Amygdala (tissue), 56 donors: ENCODE results near the gene FADS2.

Experiments used
- DNase-seq, 56 donors: peaks; one replicate each; lab custom pipeline; 2025; lab: John Stamatoyannopoulos, UW

Gene FADS2

DNA sequence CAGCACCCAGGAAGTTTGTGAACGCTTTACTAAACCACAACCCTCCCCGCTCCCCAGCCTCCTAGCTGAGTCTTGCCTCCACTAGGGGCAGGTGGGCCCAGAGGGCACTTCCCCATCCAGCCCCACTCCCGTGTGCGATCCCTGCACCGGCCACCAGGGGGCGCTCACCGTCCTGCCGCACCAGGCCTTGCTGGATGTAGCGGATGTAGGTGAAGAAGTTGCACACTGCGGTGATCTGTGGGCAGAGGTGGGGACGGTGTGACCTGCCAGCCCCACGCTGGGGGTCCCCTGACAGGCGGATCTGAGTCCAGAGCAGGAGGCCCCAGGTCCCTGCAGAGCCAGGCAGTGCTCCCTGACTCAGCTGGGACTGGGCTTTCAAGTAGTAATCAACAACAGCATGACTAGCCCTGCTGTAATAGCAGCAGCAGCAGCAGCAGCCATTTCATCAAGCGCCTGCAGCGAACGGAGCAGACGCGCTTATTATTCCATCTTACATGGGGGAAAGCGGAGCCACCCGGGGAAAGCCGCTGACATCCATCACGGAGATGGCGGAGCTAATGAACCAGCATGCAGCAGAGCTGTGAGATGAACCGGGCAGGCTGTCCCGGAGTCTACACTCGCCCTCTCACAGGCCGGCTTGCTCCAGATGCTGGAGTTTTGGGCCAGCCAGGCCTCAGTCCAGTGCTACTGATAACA is 71.2 kb downstream of the FADS2 start:
- DNase-seq, result peak in 47 of 56 donors; percentile 25 to 86 (median 57)

DNA sequence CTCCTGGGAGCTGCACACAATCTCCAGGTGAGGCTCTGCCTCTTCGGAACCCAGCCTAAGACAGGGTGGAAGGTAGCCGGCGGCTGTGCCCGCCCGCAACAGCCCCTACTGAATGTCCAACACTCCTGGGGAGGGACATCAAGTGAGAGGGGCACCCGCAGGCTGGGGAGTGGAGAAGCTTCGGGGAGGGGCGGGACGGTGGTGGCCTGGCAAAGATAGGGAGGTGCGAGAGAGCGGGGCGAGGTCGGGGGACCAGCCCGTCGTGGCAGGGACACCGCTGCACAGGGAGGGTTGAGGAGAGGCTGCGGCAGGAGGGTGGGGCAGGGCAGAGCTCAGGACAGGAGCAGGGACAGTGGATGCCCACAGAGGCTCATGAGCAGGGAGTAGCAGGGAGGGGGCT is 72.2 kb downstream of the FADS2 start:
- DNase-seq, result no peak

- DNase-seq, result no peak
These were observed 73.3 kb downstream of the FADS2 start for GRCh38 chr11:61901397-61901796.

GRCh38 chr11:61902313-61902712 is 74.2 kb downstream of the FADS2 start:
- no peak for DNase-seq

GRCh38 chr11:61903845-61904244 is 75.7 kb downstream of the FADS2 start:
- no peak for DNase-seq

GRCh38 chr11:61904539-61905048 is 76.5 kb downstream of the FADS2 start:
- DNase-seq, result no peak

DNA sequence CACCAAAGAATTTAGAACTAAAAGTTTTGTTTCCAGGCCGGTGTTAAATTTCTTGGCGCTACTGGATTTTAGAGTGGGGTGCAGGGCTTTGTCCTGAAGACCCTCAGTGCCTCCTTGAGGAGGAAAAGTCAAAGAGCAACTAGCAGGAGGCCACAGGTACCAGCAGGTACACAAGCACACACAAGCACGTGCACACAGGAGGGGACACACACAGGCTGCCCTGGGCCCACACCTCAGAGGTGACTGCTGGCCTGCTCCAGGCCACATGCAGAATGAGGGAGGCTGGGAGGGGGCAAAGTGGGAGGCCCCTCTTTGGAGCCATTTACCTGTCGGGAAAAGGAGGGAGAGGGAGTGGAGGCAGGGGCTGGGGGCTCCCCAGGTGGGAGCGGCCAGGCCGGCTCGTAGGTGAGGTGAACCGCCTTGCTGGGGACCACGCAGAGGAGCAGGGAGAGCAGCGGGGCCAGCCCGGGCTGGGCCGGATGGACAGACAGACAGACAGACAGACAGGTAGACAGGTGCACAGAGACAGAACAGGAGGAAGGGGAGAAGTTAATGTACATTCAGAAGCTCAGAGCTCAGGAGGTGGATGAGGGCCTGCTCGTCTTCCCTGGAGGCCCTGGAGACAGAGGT is 77.1 kb downstream of the FADS2 start:
- DNase-seq, result no peak

GRCh38 chr11:61905801-61906521 is 77.9 kb downstream of the FADS2 start:
- DNase-seq, result no peak

GRCh38 chr11:61906522-61906909 is 78.4 kb downstream of the FADS2 start:
- DNase-seq, result no peak

- DNase-seq, result no peak
These were observed 79.2 kb downstream of the FADS2 start for GRCh38 chr11:61907282-61907681.

GRCh38 chr11:61907871-61908729 is 80.0 kb downstream of the FADS2 start:
- DNase-seq, result no peak

- peak in 21 of 56 donors; percentile 14 to 62 (median 26) for DNase-seq
These were observed 80.7 kb downstream of the FADS2 start for GRCh38 chr11:61908730-61909316.

DNA sequence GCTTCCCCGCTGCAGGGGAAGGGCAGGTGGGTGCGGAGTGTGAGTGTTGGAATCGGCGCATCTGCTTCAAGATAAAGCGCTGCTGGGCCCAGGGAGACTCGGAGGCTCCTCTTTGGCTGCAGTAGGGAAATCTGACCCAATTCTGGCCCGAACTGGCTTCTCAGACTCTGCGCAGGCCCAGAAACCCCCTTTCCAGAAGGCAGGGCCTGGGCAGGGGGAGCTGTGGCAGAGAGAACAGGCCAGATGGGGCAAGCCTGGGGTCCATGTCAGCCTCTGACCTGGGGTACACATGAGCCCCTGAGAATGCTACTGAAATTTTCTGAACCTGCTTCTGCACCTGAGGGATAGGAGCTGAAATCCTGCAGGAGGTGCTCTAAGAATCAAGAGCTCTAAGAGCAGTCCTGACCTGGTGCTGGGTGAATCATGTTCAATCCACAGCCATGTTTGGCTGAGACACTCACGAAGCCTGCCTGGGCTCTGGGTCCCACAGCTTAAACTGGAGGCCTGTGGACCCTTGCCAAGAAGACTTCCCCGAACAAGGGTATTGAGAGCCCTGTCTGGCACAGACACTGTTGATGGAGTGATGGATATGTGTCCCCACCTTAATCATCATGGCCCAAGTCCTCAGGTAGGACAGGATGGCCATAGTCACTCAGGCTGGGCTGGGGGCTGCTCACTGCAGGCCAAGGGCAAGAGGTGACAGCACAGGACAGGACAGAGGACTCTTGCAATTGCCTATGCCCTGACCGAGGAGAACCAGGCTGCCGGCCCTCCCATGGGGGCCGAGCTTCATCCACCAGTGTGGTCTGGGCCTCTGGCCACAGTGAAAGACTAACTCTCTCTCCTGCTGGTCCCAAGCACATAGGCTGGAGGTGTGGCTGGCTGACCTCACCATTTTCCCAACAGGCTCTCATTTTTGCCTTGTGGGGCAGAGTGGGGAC is 82.4 kb downstream of the FADS2 start:
- DNase-seq, result no peak

DNA sequence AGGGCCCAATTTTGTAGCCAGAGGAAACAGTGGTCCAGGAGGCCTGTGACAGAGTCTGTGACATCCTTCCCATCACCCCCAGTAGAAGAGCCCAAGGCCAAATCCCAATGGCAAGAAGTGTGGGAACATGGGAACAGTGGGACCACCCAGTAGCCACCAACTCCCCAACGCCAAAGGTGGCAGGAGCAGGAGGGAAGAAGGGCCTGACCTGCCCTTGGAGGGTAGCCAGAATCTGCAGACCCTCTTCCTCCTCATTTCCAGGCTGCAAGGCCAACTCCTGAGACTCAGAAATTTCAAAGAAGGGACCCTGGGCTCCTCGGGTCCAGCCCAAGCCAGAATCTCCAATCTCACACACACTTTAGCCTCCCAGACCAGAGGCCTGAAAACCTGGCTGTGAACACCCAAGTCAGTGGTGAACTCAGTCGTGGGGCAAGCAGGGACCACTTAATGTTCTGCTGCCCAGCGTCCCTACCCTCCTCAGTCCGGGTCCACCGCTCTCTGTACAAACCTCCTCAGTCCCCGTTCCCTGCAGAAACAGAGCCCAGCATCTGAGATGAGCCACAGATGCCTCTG is 83.1 kb downstream of the FADS2 start:
- no peak for DNase-seq

- DNase-seq, result no peak
These were observed 83.8 kb downstream of the FADS2 start for GRCh38 chr11:61911701-61912529.

DNA sequence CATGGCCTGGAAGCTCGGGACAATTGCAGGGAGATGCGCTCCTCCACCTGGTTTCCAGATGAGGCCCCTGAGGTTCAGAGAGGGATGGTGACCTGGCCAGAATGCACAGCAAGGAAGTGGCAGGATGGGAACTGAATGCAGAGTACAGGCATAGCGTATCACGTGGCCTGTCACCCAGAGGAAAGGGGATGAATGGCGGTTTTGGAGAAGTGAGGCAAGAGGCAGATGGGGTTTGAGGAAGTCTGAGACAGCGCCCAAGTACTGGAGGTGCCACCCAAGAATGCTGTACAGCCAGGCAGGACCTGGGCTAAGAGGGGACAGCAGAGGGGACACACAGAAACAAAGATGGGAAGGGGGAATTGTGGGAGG is 84.4 kb downstream of the FADS2 start:
- peak in 5 of 56 donors; percentile 22 to 58 (median 33) for DNase-seq

- no peak for DNase-seq
These were observed 85.0 kb downstream of the FADS2 start for GRCh38 chr11:61912991-61913698.
